ENCODE measurements around the gene MTMR12.

GRCh38 chr5:32302835-32303754, 9.6 kb downstream of the MTMR12 start:
- no peak for TF ChIP-seq POLR2A (IDR thresholded peaks at IDR 0.05; ENCODE audit: low read depth, low read length)
- TF ChIP-seq POLR2AphosphoS5 (IDR thresholded peaks at IDR 0.05; ENCODE audit: low read depth, low read length), result no peak

All from GM12892 (cell line).